ENCODE results near the gene MEF2D.

GRCh38 chr1:156549831-156550230 lies 49.3 kb upstream of the MEF2D start:
- TF ChIP-seq POLR2A (IDR thresholded peaks at IDR 0.05; ENCODE audit: low read length) (no peak), GATA1 (IDR thresholded peaks at IDR 0.05; ENCODE audit: low read depth, low read length) (no peak)
